Measurements from ENCODE around the gene RHBDF2. TPM values are rescaled to one million over a fixed set of nuclear protein-coding genes. Genes with fewer than 3 reads are reported as not detected.
A peak's percentile ranks its signal among the peaks of the same experiment; 100 is the strongest.

RHBDF2 gene
- total RNA-seq, 5 donors from 2014 or later (not counting 1 experiment from before 2014, with no cell fraction given): 35.2 to 99.0 (median 74.0) TPM

DNA sequence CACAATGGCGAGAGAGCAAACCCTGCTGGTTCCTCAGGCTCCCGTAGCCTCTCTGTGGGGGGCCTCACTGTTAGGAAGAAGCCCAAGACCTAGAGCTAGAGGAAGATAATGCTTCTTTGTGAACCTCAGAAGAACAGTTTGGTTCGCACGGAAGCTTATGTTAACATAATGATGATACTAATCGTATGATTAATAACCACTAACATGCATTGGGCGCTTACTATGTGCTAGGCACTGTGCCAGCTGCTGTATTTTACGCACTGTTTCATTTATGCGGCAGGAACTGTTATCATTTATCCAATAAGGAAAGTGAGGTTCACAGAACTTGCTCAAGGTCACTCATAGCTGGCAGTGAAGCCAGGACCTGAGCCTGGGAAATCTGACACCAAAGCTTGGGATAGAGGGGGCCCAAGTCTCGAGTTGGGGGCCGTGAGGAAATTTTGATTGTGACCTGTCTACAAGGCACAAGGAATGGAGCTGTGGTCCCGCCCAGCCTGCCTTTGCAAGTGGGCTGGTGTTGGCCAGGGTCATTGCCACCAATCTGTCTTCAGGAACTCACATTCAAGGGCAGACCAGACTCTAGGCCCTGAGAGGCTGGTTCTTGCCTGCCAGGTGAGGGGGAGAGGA is 45.4 kb upstream of the RHBDF2 start:
- ATAC-seq (replicated peaks in 1 of 4) (peak in 1 of 4 experiments; percentile 26), DNase-seq (no peak)
- CTCF ChIA-PET: interaction anchor here (0.6 to 2.8 kb wide), 6 partner anchors 23 to 596 kb away, joined by 3 to 13 read pairs (median 4); no protein-coding TSS in a partner anchor
- Histone ChIP-seq H3K27me3 (replicated peaks in 1 of 2; ENCODE audit: control insufficient read depth in 2 of 2, extremely low read depth in 1 of 2, insufficient read depth in 2 of 2, low read length in 1 of 2) (peaks cover 0 to 38% of the 10 kb centered on the region in 2 experiments), H3K4me1 (ENCODE audit: control insufficient read depth in 1 of 2, extremely low read depth in 1 of 2, insufficient read depth in 2 of 2, low read length in 2 of 2) (peaks cover 0 to 7% of the 10 kb centered on the region in 2 experiments), H3K36me3 (ENCODE audit: control insufficient read depth in 2 of 2, extremely low read depth in 1 of 2, insufficient read depth in 1 of 2, low read length in 1 of 2) (no peaks in the 10 kb centered on the region), H3K4me3 (ENCODE audit: control insufficient read depth in 1 of 2, extremely low read depth in 1 of 2, low read length in 1 of 2) (no peak overlapping the region), H3K27ac (ENCODE audit: low read length) (no peak overlapping the region), H3K9me3 (no peaks in the 10 kb centered on the region)
- POLR2A ChIA-PET: no interaction called here
- WGBS (ENCODE audit: insufficient coverage): 83% methylated on average over 9 of the region's 11 CpGs
- no peaks in the 10 kb centered on the region for H3K36me3 Mint-ChIP-seq
- no peak overlapping the region for H3K27ac Mint-ChIP-seq
- peaks cover 7 to 23% of the 10 kb centered on the region in 2 donors for H3K27me3 Mint-ChIP-seq
- H3K4me1 Mint-ChIP-seq: peaks cover 0 to 4% (median 0%) of the 10 kb centered on the region in 3 donors
- H3K4me3 Mint-ChIP-seq: no peak overlapping the region
- H3K9me3 Mint-ChIP-seq: no peaks in the 10 kb centered on the region

DNA sequence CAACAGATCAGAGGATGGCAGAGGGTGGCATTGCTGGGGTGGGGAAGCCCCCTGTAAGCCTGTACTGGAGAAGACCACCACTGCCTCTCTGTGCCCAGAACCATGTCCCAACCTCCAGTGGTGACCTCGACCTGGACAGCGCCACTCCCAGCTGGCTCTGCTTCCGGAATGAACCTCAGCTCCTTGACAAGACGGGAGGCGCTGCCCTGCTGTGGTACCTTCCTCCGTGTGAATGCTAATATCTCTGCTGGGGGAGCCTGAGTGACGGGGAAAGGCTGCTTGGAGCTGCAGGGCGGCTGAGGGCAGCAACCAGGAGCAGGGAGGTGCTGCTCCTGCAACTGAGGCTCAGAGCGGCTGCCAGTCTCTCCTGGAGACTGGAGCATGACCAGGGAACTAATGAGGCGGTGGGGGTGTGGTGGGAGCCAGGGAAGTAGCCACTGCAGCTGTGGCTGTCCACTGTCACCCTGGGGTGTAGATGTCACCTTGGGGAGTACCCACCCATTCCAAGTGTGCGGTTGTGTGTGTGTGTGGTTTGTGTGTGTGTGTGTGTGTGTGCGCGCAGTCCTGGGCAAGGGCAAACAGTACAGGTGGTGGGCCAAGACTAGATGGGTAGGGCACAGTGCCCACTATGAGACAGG is 44.8 kb upstream of the RHBDF2 start:
- no peak overlapping the region for H3K27ac Mint-ChIP-seq
- DNase-seq (no peak), ATAC-seq (replicated peaks in 1 of 4) (no peak)
- WGBS (ENCODE audit: insufficient coverage): 84% methylated on average over 12 of the region's 13 CpGs
- no peaks in the 10 kb centered on the region for H3K36me3 ChIP-seq (ENCODE audit: control insufficient read depth in 2 of 2, extremely low read depth in 1 of 2, insufficient read depth in 1 of 2, low read length in 1 of 2)
- CTCF ChIA-PET: interaction anchor here (0.8 to 2.8 kb wide), 3 partner anchors 22 to 78 kb away, joined by 4 to 13 read pairs (median 10); no protein-coding TSS in a partner anchor
- POLR2A ChIA-PET: no interaction called here
- peaks cover 0 to 42% of the 10 kb centered on the region in 2 experiments for H3K27me3 ChIP-seq (replicated peaks in 1 of 2; ENCODE audit: control insufficient read depth in 2 of 2, extremely low read depth in 1 of 2, insufficient read depth in 2 of 2, low read length in 1 of 2)
- no peaks in the 10 kb centered on the region for H3K9me3 Mint-ChIP-seq
- H3K4me3 Mint-ChIP-seq: no peak overlapping the region
- no peak overlapping the region for H3K27ac ChIP-seq (ENCODE audit: low read length)
- H3K9me3 ChIP-seq: no peaks in the 10 kb centered on the region
- H3K4me1 Mint-ChIP-seq: peaks cover 0 to 3% (median 0%) of the 10 kb centered on the region in 3 donors
- peaks cover 10 to 26% of the 10 kb centered on the region in 2 donors for H3K27me3 Mint-ChIP-seq
- no peaks in the 10 kb centered on the region for H3K36me3 Mint-ChIP-seq
- H3K4me1 ChIP-seq (ENCODE audit: control insufficient read depth in 1 of 2, extremely low read depth in 1 of 2, insufficient read depth in 2 of 2, low read length in 2 of 2): peaks cover 0 to 7% of the 10 kb centered on the region in 2 experiments
- H3K4me3 ChIP-seq (ENCODE audit: control insufficient read depth in 1 of 2, extremely low read depth in 1 of 2, low read length in 1 of 2): no peak overlapping the region

DNA sequence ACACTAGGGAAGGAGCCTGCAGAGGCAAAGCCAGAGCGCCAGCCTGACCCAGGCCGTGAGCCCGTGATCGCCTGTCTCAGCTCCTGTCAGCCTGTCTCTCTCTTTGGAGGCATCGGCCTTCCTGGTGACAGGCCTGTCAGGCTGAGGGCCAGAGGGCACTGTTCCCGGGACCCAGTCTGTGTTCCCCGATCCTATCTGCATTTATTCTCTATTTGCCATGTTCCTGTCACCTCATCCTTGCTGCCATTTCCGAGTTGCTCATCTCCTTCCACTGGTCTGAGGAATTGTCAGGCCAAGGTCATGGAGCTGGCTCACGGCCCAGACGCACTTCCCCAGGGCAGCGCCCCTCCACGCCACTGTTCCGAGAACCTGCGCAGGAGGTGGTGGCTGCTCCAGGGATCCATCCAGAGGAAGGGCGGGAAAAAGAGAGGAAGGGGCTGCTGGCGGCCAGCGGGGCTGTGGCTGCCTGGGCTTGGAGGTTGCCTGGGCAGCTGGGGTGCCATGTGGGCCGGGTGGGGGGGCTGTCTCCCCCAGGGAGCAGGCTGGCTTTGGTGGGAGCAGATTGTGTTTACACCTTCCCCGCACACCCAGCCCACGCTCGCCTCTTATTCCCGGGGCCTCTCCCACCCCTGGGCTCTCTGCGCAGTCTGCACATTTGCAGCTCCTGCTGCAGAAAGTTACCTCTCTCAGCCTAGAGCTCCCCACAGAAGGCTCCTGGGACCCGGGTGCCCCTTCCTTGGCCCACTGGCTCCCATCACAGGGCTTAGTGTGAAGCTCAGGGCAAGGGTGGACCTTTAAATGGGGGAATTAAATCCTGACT is 43.5 kb upstream of the RHBDF2 start:
- H3K27ac ChIP-seq (ENCODE audit: low read length): no peak overlapping the region
- H3K4me3 ChIP-seq (ENCODE audit: control insufficient read depth in 1 of 2, extremely low read depth in 1 of 2, low read length in 1 of 2): no peak overlapping the region
- Mint-ChIP-seq H3K27ac (no peak overlapping the region), H3K4me3 (no peak overlapping the region), H3K4me1 (peaks cover 0 to 2% (median 0%) of the 10 kb centered on the region in 3 donors), H3K36me3 (no peaks in the 10 kb centered on the region), H3K27me3 (peaks cover 10 to 33% of the 10 kb centered on the region in 2 donors), H3K9me3 (no peaks in the 10 kb centered on the region)
- DNase-seq: no peak
- ChIA-PET POLR2A (no interaction called here), CTCF (interaction anchor here (0.6 to 2.8 kb wide), 3 partner anchors 17 to 27 kb away, joined by 3 to 13 read pairs (median 5); no protein-coding TSS in a partner anchor)
- H3K27me3 ChIP-seq (replicated peaks in 1 of 2; ENCODE audit: control insufficient read depth in 2 of 2, extremely low read depth in 1 of 2, insufficient read depth in 2 of 2, low read length in 1 of 2): peaks cover 0 to 55% of the 10 kb centered on the region in 2 experiments
- 80% methylated on average over 22 of the region's 24 CpGs for WGBS (ENCODE audit: insufficient coverage)
- H3K36me3 ChIP-seq (ENCODE audit: control insufficient read depth in 2 of 2, extremely low read depth in 1 of 2, insufficient read depth in 1 of 2, low read length in 1 of 2): no peaks in the 10 kb centered on the region
- no peaks in the 10 kb centered on the region for H3K9me3 ChIP-seq
- peaks cover 0 to 14% of the 10 kb centered on the region in 2 experiments for H3K4me1 ChIP-seq (ENCODE audit: control insufficient read depth in 1 of 2, extremely low read depth in 1 of 2, insufficient read depth in 2 of 2, low read length in 2 of 2)
- no peak for ATAC-seq (replicated peaks in 1 of 4)

- Mint-ChIP-seq H3K27ac (no peak overlapping the region), H3K36me3 (no peaks in the 10 kb centered on the region), H3K9me3 (no peaks in the 10 kb centered on the region), H3K4me3 (no peak overlapping the region), H3K27me3 (peaks cover 17 to 41% of the 10 kb centered on the region in 2 donors), H3K4me1 (peaks cover 2 to 6% (median 5%) of the 10 kb centered on the region in 3 donors)
- ChIA-PET POLR2A (no interaction called here), CTCF (interaction anchor here (0.6 to 1.1 kb wide), 3 partner anchors 16 to 209 kb away, joined by 3 to 5 read pairs (median 3); no protein-coding TSS in a partner anchor)
- H3K27me3 ChIP-seq (replicated peaks in 1 of 2; ENCODE audit: control insufficient read depth in 2 of 2, extremely low read depth in 1 of 2, insufficient read depth in 2 of 2, low read length in 1 of 2): peaks cover 4 to 60% of the 10 kb centered on the region in 2 experiments
- DNase-seq (no peak), ATAC-seq (replicated peaks in 1 of 4) (no peak)
- WGBS (ENCODE audit: insufficient coverage): 62% methylated on average over 17 of the region's 22 CpGs
- no peak overlapping the region for H3K4me3 ChIP-seq (ENCODE audit: control insufficient read depth in 1 of 2, extremely low read depth in 1 of 2, low read length in 1 of 2)
- H3K9me3 ChIP-seq: no peaks in the 10 kb centered on the region
- H3K27ac ChIP-seq (ENCODE audit: low read length): no peak overlapping the region
- peaks cover 0 to 14% of the 10 kb centered on the region in 2 experiments for H3K4me1 ChIP-seq (ENCODE audit: control insufficient read depth in 1 of 2, extremely low read depth in 1 of 2, insufficient read depth in 2 of 2, low read length in 2 of 2)
- H3K36me3 ChIP-seq (ENCODE audit: control insufficient read depth in 2 of 2, extremely low read depth in 1 of 2, insufficient read depth in 1 of 2, low read length in 1 of 2): no peaks in the 10 kb centered on the region
Observed at GRCh38 chr17:76543826-76544545, 42.8 kb upstream of the RHBDF2 start.

DNA sequence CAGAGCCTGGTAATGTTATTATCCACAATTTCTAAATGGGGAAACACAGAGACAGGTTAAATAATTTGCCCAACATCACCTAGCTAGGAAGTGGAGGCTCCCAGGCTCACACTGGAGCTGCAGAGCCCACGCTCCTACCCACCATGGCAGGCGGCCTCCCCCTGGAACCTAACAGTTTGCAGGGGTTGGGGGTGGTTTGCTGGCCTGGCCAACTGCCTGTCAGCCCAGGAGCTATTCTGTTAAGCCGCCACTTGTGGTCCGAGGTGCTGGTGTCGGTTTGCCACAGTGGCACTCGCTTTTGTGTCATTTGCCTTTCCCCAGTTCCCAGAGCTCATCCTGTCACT is 42.2 kb upstream of the RHBDF2 start:
- Mint-ChIP-seq H3K27ac (no peak overlapping the region), H3K4me3 (no peak overlapping the region), H3K4me1 (peaks cover 3 to 11% (median 9%) of the 10 kb centered on the region in 3 donors), H3K9me3 (no peaks in the 10 kb centered on the region), H3K27me3 (peaks cover 19 to 46% of the 10 kb centered on the region in 2 donors), H3K36me3 (no peaks in the 10 kb centered on the region)
- CTCF ChIA-PET: interaction anchor here in 1 of 2 donors (0.7 kb wide), 1 partner anchor 210 kb away, joined by 3 read pairs; no protein-coding TSS in a partner anchor
- no peaks in the 10 kb centered on the region for H3K9me3 ChIP-seq
- H3K36me3 ChIP-seq (ENCODE audit: control insufficient read depth in 2 of 2, extremely low read depth in 1 of 2, insufficient read depth in 1 of 2, low read length in 1 of 2): no peaks in the 10 kb centered on the region
- no peak overlapping the region for H3K4me3 ChIP-seq (ENCODE audit: control insufficient read depth in 1 of 2, extremely low read depth in 1 of 2, low read length in 1 of 2)
- H3K4me1 ChIP-seq (ENCODE audit: control insufficient read depth in 1 of 2, extremely low read depth in 1 of 2, insufficient read depth in 2 of 2, low read length in 2 of 2): peaks cover 0 to 15% of the 10 kb centered on the region in 2 experiments
- H3K27ac ChIP-seq (ENCODE audit: low read length): no peak overlapping the region
- H3K27me3 ChIP-seq (replicated peaks in 1 of 2; ENCODE audit: control insufficient read depth in 2 of 2, extremely low read depth in 1 of 2, insufficient read depth in 2 of 2, low read length in 1 of 2): peaks cover 4 to 66% of the 10 kb centered on the region in 2 experiments
- 67% methylated on average over 4 of the region's 6 CpGs for WGBS (ENCODE audit: insufficient coverage)
- no peak for ATAC-seq (replicated peaks in 1 of 4)
- no peak for DNase-seq
- POLR2A ChIA-PET: no interaction called here

All from T-cell (primary cell).